ENCODE measurements around the gene GSG1L2. TPM values are rescaled to one million over a fixed set of nuclear protein-coding genes. Genes with fewer than 3 reads are reported as not detected.

Gene GSG1L2
- total and polyA plus RNA-seq, 2 donors from 2014 or later = not detected

- no peak for DNase-seq
- Histone ChIP-seq H3K9me3 (ENCODE audit: control insufficient read depth in 2 of 3, insufficient read depth in 1 of 3, low read length in 3 of 3) (no peaks in the 10 kb centered on the region), H3K27ac (ENCODE audit: low read depth in 2 of 2, low read length in 2 of 2) (no peak overlapping the region), H3K9ac (ENCODE audit: low read length in 3 of 3) (no peak overlapping the region), H3K36me3 (ENCODE audit: control insufficient read depth in 2 of 3, insufficient read depth in 3 of 3, low read length in 3 of 3) (no peaks in the 10 kb centered on the region), H3K27me3 (ENCODE audit: control insufficient read depth, insufficient read depth, low read length) (no peaks in the 10 kb centered on the region), H3K4me1 (ENCODE audit: control insufficient read depth in 2 of 3, insufficient read depth in 2 of 3, low read depth in 1 of 3, low read length in 3 of 3) (no peaks in the 10 kb centered on the region), H3K4me3 (ENCODE audit: low read length in 3 of 3) (no peak overlapping the region)
- no peak for TF ChIP-seq CTCF (IDR thresholded peaks at IDR 0.05; ENCODE audit: borderline replicate concordance, extremely low read depth, insufficient read depth)
- FAIRE-seq = no peak
- intact Hi-C loops (cut with DNase I) = no loop called here
These were observed 45.0 kb downstream of the GSG1L2 start for GRCh38 chr17:9776911-9777310.

- Histone ChIP-seq H3K27ac (ENCODE audit: low read depth in 2 of 2, low read length in 2 of 2) (no peak overlapping the region), H3K4me1 (ENCODE audit: control insufficient read depth in 2 of 3, insufficient read depth in 2 of 3, low read depth in 1 of 3, low read length in 3 of 3) (no peaks in the 10 kb centered on the region), H3K9me3 (ENCODE audit: control insufficient read depth in 2 of 3, insufficient read depth in 1 of 3, low read length in 3 of 3) (no peaks in the 10 kb centered on the region), H3K36me3 (ENCODE audit: control insufficient read depth in 2 of 3, insufficient read depth in 3 of 3, low read length in 3 of 3) (no peaks in the 10 kb centered on the region), H3K27me3 (ENCODE audit: control insufficient read depth, insufficient read depth, low read length) (no peaks in the 10 kb centered on the region), H3K9ac (ENCODE audit: low read length in 3 of 3) (no peak overlapping the region), H3K4me3 (ENCODE audit: low read length in 3 of 3) (no peak overlapping the region)
- intact Hi-C loops (cut with DNase I) = no loop called here
- no peak for TF ChIP-seq CTCF (IDR thresholded peaks at IDR 0.05; ENCODE audit: borderline replicate concordance, extremely low read depth, insufficient read depth)
- FAIRE-seq (no peak), DNase-seq (no peak)
These were observed 49.2 kb downstream of the GSG1L2 start for GRCh38 chr17:9772658-9773057.

GRCh38 chr17:9771465-9771864, 50.4 kb downstream of the GSG1L2 start:
- Histone ChIP-seq H3K9me3 (ENCODE audit: control insufficient read depth in 2 of 3, insufficient read depth in 1 of 3, low read length in 3 of 3) (no peaks in the 10 kb centered on the region), H3K9ac (ENCODE audit: low read length in 3 of 3) (no peak overlapping the region), H3K36me3 (ENCODE audit: control insufficient read depth in 2 of 3, insufficient read depth in 3 of 3, low read length in 3 of 3) (no peaks in the 10 kb centered on the region), H3K4me3 (ENCODE audit: low read length in 3 of 3) (no peak overlapping the region), H3K27ac (ENCODE audit: low read depth in 2 of 2, low read length in 2 of 2) (no peak overlapping the region), H3K27me3 (ENCODE audit: control insufficient read depth, insufficient read depth, low read length) (no peaks in the 10 kb centered on the region), H3K4me1 (ENCODE audit: control insufficient read depth in 2 of 3, insufficient read depth in 2 of 3, low read depth in 1 of 3, low read length in 3 of 3) (no peaks in the 10 kb centered on the region)
- intact Hi-C loops (cut with DNase I) = no loop called here
- no peak for TF ChIP-seq CTCF (IDR thresholded peaks at IDR 0.05; ENCODE audit: borderline replicate concordance, extremely low read depth, insufficient read depth)
- DNase-seq (no peak), FAIRE-seq (no peak)

GRCh38 chr17:9769036-9769695, 52.7 kb downstream of the GSG1L2 start:
- intact Hi-C loops (cut with DNase I) = no loop called here
- FAIRE-seq = no peak
- no peaks in the 10 kb centered on the region for H3K36me3 ChIP-seq (ENCODE audit: control insufficient read depth in 2 of 3, insufficient read depth in 3 of 3, low read length in 3 of 3)

More at GRCh38 chr17:9769036-9769695, 52.7 kb downstream of the GSG1L2 start:
- Histone ChIP-seq H3K27ac (ENCODE audit: low read depth in 2 of 2, low read length in 2 of 2) (no peak overlapping the region), H3K9me3 (ENCODE audit: control insufficient read depth in 2 of 3, insufficient read depth in 1 of 3, low read length in 3 of 3) (no peaks in the 10 kb centered on the region), H3K27me3 (ENCODE audit: control insufficient read depth, insufficient read depth, low read length) (no peaks in the 10 kb centered on the region), H3K4me3 (ENCODE audit: low read length in 3 of 3) (no peak overlapping the region), H3K9ac (ENCODE audit: low read length in 3 of 3) (no peak overlapping the region), H3K4me1 (ENCODE audit: control insufficient read depth in 2 of 3, insufficient read depth in 2 of 3, low read depth in 1 of 3, low read length in 3 of 3) (no peaks in the 10 kb centered on the region)
- DNase-seq = no peak
- no peak for TF ChIP-seq CTCF (IDR thresholded peaks at IDR 0.05; ENCODE audit: borderline replicate concordance, extremely low read depth, insufficient read depth)

Measured in kidney (tissue), 14 donors.